Smooth muscle cell (in vitro differentiated cells): ENCODE results near the gene MISP. TPM values are rescaled to one million over a fixed set of nuclear protein-coding genes. Genes with fewer than 3 reads are reported as not detected.

ENCODE experiments used
- DNase-seq: peaks from one replicate; lab custom pipeline; 2025; ENCODE audit not compliant: unreplicated experiment; lab: John Stamatoyannopoulos, UW
- H2AFZ ChIP-seq: fragments of 200-600 bp; sonication (generic); 2 replicates; pipeline ENCODE4 v1.6.0; 2016; ENCODE audit warnings: antibody characterized with exemption, low read depth, mild to moderate bottlenecking
- H3F3A ChIP-seq: fragments of 200-600 bp; sonication (generic); 2 replicates; pipeline ENCODE4 v1.6.0; 2017; ENCODE audit warnings: antibody characterized with exemption, low read depth
- H3K27ac ChIP-seq: fragments of 200-600 bp; sonication (generic); 2 replicates; pipeline ENCODE4 v1.5.1; 2016; ENCODE audit warnings: low read depth, mild to moderate bottlenecking
- H3K27me3 ChIP-seq: fragments of 200-600 bp; sonication (generic); 2 replicates; pipeline ENCODE4 v1.6.1; 2016; ENCODE audit warnings: low read depth, mild to moderate bottlenecking
- H3K36me3 ChIP-seq: fragments of 200-600 bp; sonication (generic); 2 replicates; pipeline ENCODE4 v1.5.1; 2016; ENCODE audit warnings: low read depth
- H3K4me1 ChIP-seq: fragments of 200-600 bp; sonication (generic); 2 replicates; pipeline ENCODE4 v1.5.1; 2016; ENCODE audit warnings: low read depth
- H3K4me2 ChIP-seq: fragments of 200-600 bp; sonication (generic); 2 replicates; pipeline ENCODE4 v1.6.0; 2016; ENCODE audit warnings: mild to moderate bottlenecking
- H3K4me3 ChIP-seq: fragments of 200-600 bp; sonication (generic); 2 replicates; pipeline ENCODE4 v1.5.1; 2016; ENCODE audit warnings: mild to moderate bottlenecking
- H3K79me2 ChIP-seq: fragments of 200-600 bp; sonication (generic); 2 replicates; pipeline ENCODE4 v1.6.0; 2016; ENCODE audit warnings: low read depth, mild to moderate bottlenecking
- H3K9ac ChIP-seq: fragments of 200-600 bp; sonication (generic); 2 replicates; pipeline ENCODE4 v1.6.0; 2016; ENCODE audit warnings: low read depth
- H3K9me3 ChIP-seq: fragments of 200-600 bp; sonication (generic); replicated peaks from 2 replicates; pipeline ENCODE4 v1.5.1; 2016; ENCODE audit warnings: low read depth
- H4K20me1 ChIP-seq: fragments of 200-600 bp; sonication (generic); 2 replicates; pipeline ENCODE4 v1.6.0; 2016; ENCODE audit warnings: low read depth
- WGBS: methylation state at CpG from one replicate; pipeline ENCODE4 v1.1.7; 2016; ENCODE audit warnings: low lambda C conversion rate; 5-methylcytosine and 5-hydroxymethylcytosine counted together
- polyA plus RNA-seq: library from polyadenylated mRNA; unstranded; fragments of >200 nt; fragmentation: Nextera tagmentation; extraction: Ambion mirVana; gene quantifications from 2 replicates; pipeline ENCODE4 v1.2.1, GENCODE V29; 2016
- total RNA-seq: library from RNA; depleted of rRNA; stranded (reverse); fragments of >200 nt; gene quantifications from 2 replicates; pipeline ENCODE4 v1.2.3, GENCODE V29; 2014
- TF ChIP-seq, protein P1 (sequence below): fragments of 200-600 bp; sonication (generic); IDR thresholded peaks from 2 replicates; pipeline ENCODE4 v1.5.1; 2017; ENCODE audit warnings: borderline replicate concordance, mild to moderate bottlenecking, antibody characterized with exemption; ENCODE audit not compliant: insufficient read depth, poor library complexity, severe bottlenecking

MISP gene
- total and polyA plus RNA-seq, 2 experiments from 2014 or later = 1.2 to 1.7 TPM

DNA sequence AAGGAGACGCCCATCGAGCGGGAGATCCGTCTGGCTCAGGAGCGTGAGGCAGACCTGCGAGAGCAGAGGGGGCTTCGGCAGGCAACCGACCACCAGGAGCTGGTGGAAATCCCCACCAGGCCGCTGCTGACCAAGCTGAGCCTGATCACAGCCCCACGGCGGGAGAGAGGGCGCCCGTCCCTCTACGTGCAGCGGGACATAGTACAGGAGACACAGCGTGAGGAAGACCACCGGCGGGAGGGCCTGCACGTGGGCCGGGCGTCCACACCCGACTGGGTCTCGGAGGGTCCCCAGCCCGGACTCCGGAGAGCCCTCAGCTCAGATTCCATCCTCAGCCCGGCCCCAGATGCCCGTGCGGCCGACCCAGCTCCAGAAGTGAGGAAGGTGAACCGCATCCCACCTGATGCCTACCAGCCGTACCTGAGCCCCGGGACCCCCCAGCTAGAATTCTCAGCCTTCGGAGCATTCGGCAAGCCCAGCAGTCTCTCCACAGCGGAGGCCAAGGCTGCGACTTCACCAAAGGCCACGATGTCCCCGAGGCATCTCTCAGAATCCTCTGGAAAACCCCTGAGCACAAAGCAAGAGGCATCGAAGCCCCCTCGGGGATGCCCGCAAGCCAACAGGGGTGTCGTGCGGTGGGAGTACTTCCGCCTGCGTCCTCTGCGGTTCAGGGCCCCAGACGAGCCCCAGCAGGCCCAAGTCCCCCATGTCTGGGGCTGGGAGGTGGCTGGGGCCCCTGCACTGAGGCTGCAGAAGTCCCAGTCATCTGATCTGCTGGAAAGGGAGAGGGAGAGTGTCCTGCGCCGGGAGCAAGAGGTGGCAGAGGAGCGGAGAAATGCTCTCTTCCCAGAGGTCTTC lies 7.1 kb downstream of the MISP start:
- DNase-seq = no peak

DNA sequence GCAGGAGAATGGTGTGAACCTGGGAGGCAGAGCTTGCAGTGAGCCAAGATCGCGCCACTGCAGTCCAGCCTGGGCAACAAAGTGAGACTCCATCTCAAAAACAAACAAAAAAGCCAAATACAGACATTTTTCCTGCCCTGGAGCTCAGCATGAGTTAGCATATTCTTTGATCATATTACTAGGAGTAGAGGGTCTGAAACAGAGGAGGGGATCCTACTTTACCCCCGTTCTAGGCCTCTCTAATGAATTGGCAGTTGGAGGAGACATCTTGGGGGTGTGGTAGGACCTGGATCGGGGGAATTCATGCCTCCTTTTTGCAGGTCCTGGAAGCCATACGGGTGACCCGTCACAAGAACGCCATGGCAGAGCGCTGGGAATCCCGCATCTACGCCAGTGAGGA lies 12.3 kb downstream of the MISP start:
- H3K4me2 ChIP-seq = no peak overlapping the region
- H3K4me1 ChIP-seq = no peaks in the 10 kb centered on the region
- no peak overlapping the region for H3K4me3 ChIP-seq
- H3F3A ChIP-seq = no peaks in the 10 kb centered on the region
- no peak overlapping the region for H3K27ac ChIP-seq
- H3K27me3 ChIP-seq = no peaks in the 10 kb centered on the region
- H4K20me1 ChIP-seq = no peaks in the 10 kb centered on the region
- WGBS = 96% methylated on average over 10 of the region's 10 CpGs
- no peaks in the 10 kb centered on the region for H3K79me2 ChIP-seq
- no peak for DNase-seq
- H3K9ac ChIP-seq = no peak overlapping the region
- H3K9me3 ChIP-seq = no peaks in the 10 kb centered on the region
- H3K36me3 ChIP-seq = no peaks in the 10 kb centered on the region
- no peak overlapping the region for H2AFZ ChIP-seq
- TF ChIP-seq, protein P1, sequence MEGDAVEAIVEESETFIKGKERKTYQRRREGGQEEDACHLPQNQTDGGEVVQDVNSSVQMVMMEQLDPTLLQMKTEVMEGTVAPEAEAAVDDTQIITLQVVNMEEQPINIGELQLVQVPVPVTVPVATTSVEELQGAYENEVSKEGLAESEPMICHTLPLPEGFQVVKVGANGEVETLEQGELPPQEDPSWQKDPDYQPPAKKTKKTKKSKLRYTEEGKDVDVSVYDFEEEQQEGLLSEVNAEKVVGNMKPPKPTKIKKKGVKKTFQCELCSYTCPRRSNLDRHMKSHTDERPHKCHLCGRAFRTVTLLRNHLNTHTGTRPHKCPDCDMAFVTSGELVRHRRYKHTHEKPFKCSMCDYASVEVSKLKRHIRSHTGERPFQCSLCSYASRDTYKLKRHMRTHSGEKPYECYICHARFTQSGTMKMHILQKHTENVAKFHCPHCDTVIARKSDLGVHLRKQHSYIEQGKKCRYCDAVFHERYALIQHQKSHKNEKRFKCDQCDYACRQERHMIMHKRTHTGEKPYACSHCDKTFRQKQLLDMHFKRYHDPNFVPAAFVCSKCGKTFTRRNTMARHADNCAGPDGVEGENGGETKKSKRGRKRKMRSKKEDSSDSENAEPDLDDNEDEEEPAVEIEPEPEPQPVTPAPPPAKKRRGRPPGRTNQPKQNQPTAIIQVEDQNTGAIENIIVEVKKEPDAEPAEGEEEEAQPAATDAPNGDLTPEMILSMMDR = no peak

More for the DNA sequence above, 7.1 kb downstream of the MISP start:
- H3K79me2 ChIP-seq = no peaks in the 10 kb centered on the region
- H3K9me3 ChIP-seq = no peaks in the 10 kb centered on the region
- no peak overlapping the region for H3K9ac ChIP-seq
- no peaks in the 10 kb centered on the region for H3K4me1 ChIP-seq
- no peak overlapping the region for H3K4me3 ChIP-seq
- 95% methylated on average over 46 of the region's 50 CpGs for WGBS
- no peaks in the 10 kb centered on the region for H4K20me1 ChIP-seq
- TF ChIP-seq, protein P1 = no peak
- no peak overlapping the region for H2AFZ ChIP-seq
- no peak overlapping the region for H3K27ac ChIP-seq
- H3K36me3 ChIP-seq = no peaks in the 10 kb centered on the region
- no peak overlapping the region for H3K4me2 ChIP-seq
- no peaks in the 10 kb centered on the region for H3K27me3 ChIP-seq
- no peaks in the 10 kb centered on the region for H3F3A ChIP-seq

DNA sequence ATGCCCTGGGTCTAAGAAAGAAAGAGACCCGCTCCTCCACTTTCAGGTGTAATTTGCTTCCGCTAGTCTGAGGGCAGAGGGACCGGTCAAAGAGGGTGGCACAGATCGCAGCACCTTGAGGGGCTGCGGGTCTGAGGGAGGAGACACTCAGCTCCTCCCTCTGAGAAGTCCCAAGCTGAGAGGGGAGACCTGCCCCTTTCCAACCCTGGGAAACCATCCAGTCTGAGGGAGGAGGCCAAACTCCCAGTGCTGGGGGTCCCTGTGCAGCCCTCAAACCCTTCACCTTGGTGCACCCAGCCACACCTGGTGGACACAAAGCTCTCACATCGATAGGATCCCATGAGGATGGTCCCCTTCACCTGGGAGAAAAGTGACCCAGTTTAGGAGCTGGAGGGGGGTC lies 13.0 kb downstream of the MISP start:
- no peak overlapping the region for H2AFZ ChIP-seq
- H3K27me3 ChIP-seq = no peaks in the 10 kb centered on the region
- H3K4me2 ChIP-seq = no peak overlapping the region
- no peak overlapping the region for H3K9ac ChIP-seq
- no peaks in the 10 kb centered on the region for H3K9me3 ChIP-seq
- no peaks in the 10 kb centered on the region for H3K36me3 ChIP-seq
- no peak for DNase-seq
- H4K20me1 ChIP-seq = no peaks in the 10 kb centered on the region
- no peaks in the 10 kb centered on the region for H3K79me2 ChIP-seq
- peaks cover 1% of the 10 kb centered on the region for H3F3A ChIP-seq
- WGBS = 97% methylated on average over 6 of the region's 6 CpGs
- H3K4me1 ChIP-seq = no peaks in the 10 kb centered on the region
- TF ChIP-seq, protein P1 = no peak
- H3K27ac ChIP-seq = no peak overlapping the region
- no peak overlapping the region for H3K4me3 ChIP-seq

DNA sequence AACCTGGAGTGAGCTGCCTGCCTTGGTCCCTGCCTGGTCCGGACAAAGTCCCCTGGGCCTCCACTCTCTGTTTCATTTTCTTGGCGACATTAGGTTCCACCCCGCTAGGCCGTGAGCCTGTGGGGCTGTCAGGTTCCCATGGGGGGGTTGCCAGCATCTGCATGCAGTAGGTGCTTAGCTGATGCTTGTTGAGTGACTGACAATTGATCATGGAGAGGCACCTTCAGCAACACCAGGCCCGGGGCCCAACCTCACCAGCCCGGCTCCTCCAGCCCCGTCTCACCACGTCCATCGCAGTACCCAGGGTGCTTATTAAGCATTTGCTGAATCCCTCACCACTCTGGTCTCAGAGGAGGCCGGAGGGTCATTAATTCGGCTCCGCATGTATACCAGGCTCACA lies 13.4 kb downstream of the MISP start:
- DNase-seq = no peak
- Histone ChIP-seq H3K4me3 (no peak overlapping the region), H4K20me1 (no peaks in the 10 kb centered on the region), H3F3A (peaks cover 4% of the 10 kb centered on the region), H3K4me1 (no peaks in the 10 kb centered on the region), H3K27me3 (no peaks in the 10 kb centered on the region), H3K4me2 (no peak overlapping the region), H3K36me3 (no peaks in the 10 kb centered on the region), H3K9me3 (no peaks in the 10 kb centered on the region), H3K9ac (no peak overlapping the region), H3K27ac (no peak overlapping the region), H3K79me2 (no peaks in the 10 kb centered on the region), H2AFZ (no peak overlapping the region)
- 94% methylated on average over 12 of the region's 12 CpGs for WGBS
- TF ChIP-seq, protein P1 = no peak
